ENCODE results near the gene NRN1L.

- TF ChIP-seq, protein P1, sequence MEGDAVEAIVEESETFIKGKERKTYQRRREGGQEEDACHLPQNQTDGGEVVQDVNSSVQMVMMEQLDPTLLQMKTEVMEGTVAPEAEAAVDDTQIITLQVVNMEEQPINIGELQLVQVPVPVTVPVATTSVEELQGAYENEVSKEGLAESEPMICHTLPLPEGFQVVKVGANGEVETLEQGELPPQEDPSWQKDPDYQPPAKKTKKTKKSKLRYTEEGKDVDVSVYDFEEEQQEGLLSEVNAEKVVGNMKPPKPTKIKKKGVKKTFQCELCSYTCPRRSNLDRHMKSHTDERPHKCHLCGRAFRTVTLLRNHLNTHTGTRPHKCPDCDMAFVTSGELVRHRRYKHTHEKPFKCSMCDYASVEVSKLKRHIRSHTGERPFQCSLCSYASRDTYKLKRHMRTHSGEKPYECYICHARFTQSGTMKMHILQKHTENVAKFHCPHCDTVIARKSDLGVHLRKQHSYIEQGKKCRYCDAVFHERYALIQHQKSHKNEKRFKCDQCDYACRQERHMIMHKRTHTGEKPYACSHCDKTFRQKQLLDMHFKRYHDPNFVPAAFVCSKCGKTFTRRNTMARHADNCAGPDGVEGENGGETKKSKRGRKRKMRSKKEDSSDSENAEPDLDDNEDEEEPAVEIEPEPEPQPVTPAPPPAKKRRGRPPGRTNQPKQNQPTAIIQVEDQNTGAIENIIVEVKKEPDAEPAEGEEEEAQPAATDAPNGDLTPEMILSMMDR (IDR thresholded peaks at IDR 0.05), result no peak
- no peak for TF ChIP-seq POLR2A (IDR thresholded peaks at IDR 0.05)
Observed at GRCh38 chr16:67857547-67858233, 27.0 kb upstream of the NRN1L start.

All from esophagus squamous epithelium (tissue), 4 donors.